HG02981 (cell line): Measurements from ENCODE around the gene MRM3.
"Not testable (repeated sequence)": the region's sequence is repeated elsewhere in the genome, so short reads cannot be mapped to it uniquely, and the experiment has no call there.

Experiments used
- ATAC-seq: cut with Tn5 transposase; IDR thresholded peaks from one replicate; pipeline ENCODE4 v1.9.1; 2021; ENCODE audit warnings: mild to moderate bottlenecking, moderate library complexity; ENCODE audit not compliant: unreplicated experiment

The MRM3 gene

GRCh38 chr17:814371-814770 lies 32.2 kb downstream of the MRM3 start:
- ATAC-seq: no peak

GRCh38 chr17:819251-819650 lies 37.1 kb downstream of the MRM3 start:
- no peak for ATAC-seq

- peak; percentile 51 for ATAC-seq
Observed at GRCh38 chr17:823501-823902, 41.3 kb downstream of the MRM3 start.

- ATAC-seq: no peak
Observed at GRCh38 chr17:824378-824777, 42.2 kb downstream of the MRM3 start.

- no peak for ATAC-seq
Observed at GRCh38 chr17:825216-825615, 43.1 kb downstream of the MRM3 start.

GRCh38 chr17:826778-827177 lies 44.6 kb downstream of the MRM3 start:
- no peak for ATAC-seq

GRCh38 chr17:828761-829160 lies 46.6 kb downstream of the MRM3 start:
- ATAC-seq: no peak

- not testable (repeated sequence) for ATAC-seq
Observed at GRCh38 chr17:829614-830013, 47.5 kb downstream of the MRM3 start.

- no peak for ATAC-seq
Observed at GRCh38 chr17:830381-830780, 48.2 kb downstream of the MRM3 start.

GRCh38 chr17:830950-831349 lies 48.8 kb downstream of the MRM3 start:
- no peak for ATAC-seq

- ATAC-seq: no peak
Observed at GRCh38 chr17:834136-834535, 52.0 kb downstream of the MRM3 start.

- ATAC-seq: no peak
Observed at GRCh38 chr17:835263-835662, 53.1 kb downstream of the MRM3 start.

GRCh38 chr17:835721-836120 lies 53.6 kb downstream of the MRM3 start:
- not testable (repeated sequence) for ATAC-seq

GRCh38 chr17:836151-836550 lies 54.0 kb downstream of the MRM3 start:
- no peak for ATAC-seq

- ATAC-seq: no peak
Observed at GRCh38 chr17:838486-838885, 56.3 kb downstream of the MRM3 start.

GRCh38 chr17:841313-841712 lies 59.2 kb downstream of the MRM3 start:
- ATAC-seq: no peak
